HepG2 (cell line): ENCODE data around the gene CNNM3. TPM values are rescaled to one million over a fixed set of nuclear protein-coding genes. Genes with fewer than 3 reads are reported as not detected.

Source experiments
- AHR ChIP-seq: IDR thresholded peaks from 2 replicates; pipeline ENCODE4 v1.6.1; 2018; ENCODE audit warnings: missing genetic modification reagents, missing compliant biosample characterization
- ATF7-NPFF ChIP-seq: sonication (generic); formaldehyde crosslinking; IDR thresholded peaks from 2 replicates; pipeline ENCODE4 v1.8.1; 2023; ENCODE audit warnings: mild to moderate bottlenecking, low read depth, missing genetic modification reagents, moderate library complexity
- BRF2 ChIP-seq: sonication (generic); formaldehyde crosslinking; IDR thresholded peaks from 2 replicates; pipeline ENCODE4 v1.8.1; 2022; ENCODE audit warnings: mild to moderate bottlenecking, missing genetic modification reagents
- CHCHD3 ChIP-seq: sonication (generic); formaldehyde crosslinking; IDR thresholded peaks from 2 replicates; pipeline ENCODE4 v1.8.0; 2022; ENCODE audit warnings: mild to moderate bottlenecking, missing genetic modification reagents, moderate library complexity
- HMGXB4 ChIP-seq, 2 experiments: sonication (generic) in 1 of 2; formaldehyde crosslinking in 1 of 2; IDR thresholded peaks; 2 replicates each; pipeline versions ENCODE4 v1.4.0 to v1.6.1; 2018 to 2020; ENCODE audit warnings: missing genetic modification reagents in 2 of 2, borderline replicate concordance in 1 of 2, low read depth in 1 of 2, mild to moderate bottlenecking in 1 of 2, missing biosample characterization in 1 of 2
- HOXA9 ChIP-seq: sonication (generic); formaldehyde crosslinking; IDR thresholded peaks from 2 replicates; pipeline ENCODE4 v1.8.1; 2022; ENCODE audit warnings: missing genetic modification reagents, mild to moderate bottlenecking, moderate library complexity, borderline replicate concordance
- REL ChIP-seq: sonication (generic); formaldehyde crosslinking; conservative IDR thresholded peaks from 2 replicates; pipeline ENCODE4 v1.8.0; 2022; ENCODE audit warnings: mild to moderate bottlenecking, missing genetic modification reagents, moderate library complexity
- SIN3A ChIP-seq: IDR thresholded peaks from 2 replicates; pipeline ENCODE4 v1.6.1; 2011; ENCODE audit warnings: low read depth, mild to moderate bottlenecking, control low read depth, low read length, borderline replicate concordance
- TGIF2 ChIP-seq: IDR thresholded peaks from 2 replicates; pipeline ENCODE4 v1.6.1; 2016; ENCODE audit warnings: control low read depth, missing compliant biosample characterization
- ZKSCAN5 ChIP-seq: sonication (generic); formaldehyde crosslinking; IDR thresholded peaks from 2 replicates; pipeline ENCODE4 v1.5.1; 2020; ENCODE audit warnings: mild to moderate bottlenecking, missing genetic modification reagents
- ZMYM4 ChIP-seq: sonication (generic); formaldehyde crosslinking; IDR thresholded peaks from 2 replicates; pipeline ENCODE4 v1.8.1; 2023; ENCODE audit warnings: mild to moderate bottlenecking, missing genetic modification reagents
- ZNF160 ChIP-seq: sonication (generic); formaldehyde crosslinking; IDR thresholded peaks from 2 replicates; pipeline ENCODE4 v1.8.0; 2022; ENCODE audit warnings: mild to moderate bottlenecking, inconsistent platforms, missing genetic modification reagents
- ZNF230 ChIP-seq: sonication (generic); formaldehyde crosslinking; IDR thresholded peaks from 2 replicates; pipeline ENCODE4 v1.4.0; 2020; ENCODE audit warnings: mild to moderate bottlenecking, missing genetic modification reagents
- ZNF274 ChIP-seq: sonication (generic); formaldehyde crosslinking; IDR thresholded peaks from 2 replicates; pipeline ENCODE4 v1.5.1; 2020; ENCODE audit warnings: mild to moderate bottlenecking, missing genetic modification reagents
- polyA plus RNA-seq, 8 experiments: library from polyadenylated mRNA; depleted of rRNA in 3 of 8; stranded (reverse) in 7 of 8; unstranded in 1 of 8; fragments of >200 nt; fragmentation: Illumina TruSeq in 4 of 8; extraction: Trizol in 4 of 8; gene quantifications; 2 replicates each; pipeline versions ENCODE4 v1.2.1 to v1.2.3, GENCODE V29; 2011 to 2016; ENCODE audit warnings: low read depth in 4 of 8, missing spikeins in 1 of 8, mixed read lengths in 1 of 8; ENCODE audit not compliant: insufficient read depth in 1 of 8
- total RNA-seq, 5 experiments: library from RNA; depleted of rRNA; stranded (reverse); fragments of >200 nt; fragmentation: Illumina TruSeq; extraction: Trizol; gene quantifications; 2 replicates each; pipeline ENCODE4 v1.2.3, GENCODE V29; 2016; ENCODE audit warnings: low read depth in 1 of 5
- TF ChIP-seq, protein P1 (sequence below): IDR thresholded peaks from 2 replicates; pipeline ENCODE4 v1.6.1; 2012; ENCODE audit warnings: low read depth, low read length, improper control_type of control experiment
- TF ChIP-seq, protein P2 (sequence below), 2 experiments: sonication (generic) in 1 of 2; formaldehyde crosslinking in 1 of 2; IDR thresholded peaks; 2 replicates each; pipeline versions ENCODE4 v1.4.0 to v1.6.1; 2016 to 2020; ENCODE audit warnings: borderline replicate concordance in 1 of 2, low read depth in 1 of 2, mild to moderate bottlenecking in 1 of 2, missing genetic modification reagents in 1 of 2
- TF ChIP-seq, protein P3 (sequence below): sonication (generic); formaldehyde crosslinking; IDR thresholded peaks from 2 replicates; pipeline ENCODE4 v1.4.0; 2020; ENCODE audit warnings: missing genetic modification reagents, mild to moderate bottlenecking, borderline replicate concordance

The CNNM3 gene
- total and polyA plus RNA-seq, 2 of the 13 experiments (the other 11 are each of a cell fraction or from before 2014, with no cell fraction given) = 21.2 to 27.9 TPM

DNA sequence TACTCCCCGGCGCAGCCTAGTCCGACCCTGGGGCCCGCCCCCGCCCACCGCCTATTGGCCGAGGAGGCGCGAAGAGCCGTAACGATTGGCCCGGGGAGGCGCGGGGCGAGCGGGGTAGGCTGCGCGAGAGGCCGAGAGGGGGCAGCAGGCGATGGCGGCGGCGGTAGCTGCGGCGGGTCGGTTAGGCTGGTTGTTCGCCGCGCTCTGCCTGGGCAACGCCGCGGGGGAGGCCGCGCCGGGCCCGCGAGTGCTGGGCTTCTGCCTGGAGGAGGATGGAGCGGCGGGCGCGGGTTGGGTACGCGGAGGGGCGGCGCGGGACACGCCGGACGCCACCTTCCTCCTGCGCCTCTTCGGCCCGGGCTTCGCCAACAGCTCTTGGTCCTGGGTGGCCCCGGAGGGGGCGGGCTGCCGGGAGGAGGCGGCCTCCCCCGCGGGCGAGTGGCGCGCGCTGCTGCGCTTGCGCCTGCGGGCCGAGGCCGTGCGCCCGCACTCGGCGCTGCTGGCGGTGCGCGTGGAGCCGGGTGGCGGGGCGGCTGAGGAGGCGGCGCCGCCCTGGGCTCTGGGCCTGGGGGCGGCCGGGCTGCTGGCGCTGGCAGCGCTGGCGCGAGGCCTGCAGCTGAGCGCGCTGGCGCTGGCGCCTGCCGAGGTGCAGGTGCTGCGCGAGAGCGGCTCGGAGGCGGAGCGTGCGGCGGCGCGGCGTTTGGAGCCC is at the start of gene CNNM3 (continued):
- no peak; the same call in none of the 2 replicates for TF ChIP-seq ZNF160 (CRISPR knock-in tag)
- TF ChIP-seq, protein P1, sequence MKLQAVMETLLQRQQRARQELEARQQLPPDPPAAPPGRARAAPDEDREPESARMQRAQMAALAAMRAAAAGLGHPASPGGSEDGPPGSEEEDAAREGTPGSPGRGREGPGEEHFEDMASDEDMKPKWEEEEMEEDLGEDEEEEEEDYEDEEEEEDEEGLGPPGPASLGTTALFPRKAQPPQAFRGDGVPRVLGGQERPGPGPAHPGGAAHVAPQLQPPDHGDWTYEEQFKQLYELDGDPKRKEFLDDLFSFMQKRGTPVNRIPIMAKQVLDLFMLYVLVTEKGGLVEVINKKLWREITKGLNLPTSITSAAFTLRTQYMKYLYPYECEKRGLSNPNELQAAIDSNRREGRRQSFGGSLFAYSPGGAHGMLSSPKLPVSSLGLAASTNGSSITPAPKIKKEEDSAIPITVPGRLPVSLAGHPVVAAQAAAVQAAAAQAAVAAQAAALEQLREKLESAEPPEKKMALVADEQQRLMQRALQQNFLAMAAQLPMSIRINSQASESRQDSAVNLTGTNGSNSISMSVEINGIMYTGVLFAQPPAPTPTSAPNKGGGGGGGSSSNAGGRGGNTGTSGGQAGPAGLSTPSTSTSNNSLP = no peak
- TF ChIP-seq ZMYM4 (CRISPR knock-in tag) = peak; percentile 59
- peak; percentile 74; the same call in 1 of the 2 replicates for TF ChIP-seq SIN3A
- TF ChIP-seq ZNF274 (CRISPR knock-in tag) = no peak
- 0 out of 2 replicates have a peak, but pooled peaks have one; percentile 87 for TF ChIP-seq ZNF230 (CRISPR knock-in tag)
- TF ChIP-seq HMGXB4 (CRISPR knock-in tag; IDR thresholded peaks at IDR 0.05; ENCODE audit: borderline replicate concordance in 1 of 2, low read depth in 1 of 2) = peak; percentile 95
- TF ChIP-seq HOXA9 = peak; percentile 78; the same call in 1 of the 2 replicates
- no peak for TF ChIP-seq REL (CRISPR knock-in tag)
- TF ChIP-seq, protein P2, sequence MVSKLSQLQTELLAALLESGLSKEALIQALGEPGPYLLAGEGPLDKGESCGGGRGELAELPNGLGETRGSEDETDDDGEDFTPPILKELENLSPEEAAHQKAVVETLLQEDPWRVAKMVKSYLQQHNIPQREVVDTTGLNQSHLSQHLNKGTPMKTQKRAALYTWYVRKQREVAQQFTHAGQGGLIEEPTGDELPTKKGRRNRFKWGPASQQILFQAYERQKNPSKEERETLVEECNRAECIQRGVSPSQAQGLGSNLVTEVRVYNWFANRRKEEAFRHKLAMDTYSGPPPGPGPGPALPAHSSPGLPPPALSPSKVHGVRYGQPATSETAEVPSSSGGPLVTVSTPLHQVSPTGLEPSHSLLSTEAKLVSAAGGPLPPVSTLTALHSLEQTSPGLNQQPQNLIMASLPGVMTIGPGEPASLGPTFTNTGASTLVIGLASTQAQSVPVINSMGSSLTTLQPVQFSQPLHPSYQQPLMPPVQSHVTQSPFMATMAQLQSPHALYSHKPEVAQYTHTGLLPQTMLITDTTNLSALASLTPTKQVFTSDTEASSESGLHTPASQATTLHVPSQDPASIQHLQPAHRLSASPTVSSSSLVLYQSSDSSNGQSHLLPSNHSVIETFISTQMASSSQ (IDR thresholded peaks at IDR 0.05; ENCODE audit: low read depth) = no peak
- TF ChIP-seq, protein P2 (CRISPR knock-in tag; IDR thresholded peaks at IDR 0.05; ENCODE audit: borderline replicate concordance) = peak; percentile 76
- TF ChIP-seq BRF2 (CRISPR knock-in tag) = peak; percentile 82; the same call in 1 of the 2 replicates
- TF ChIP-seq AHR = no peak
- peak; percentile 96 for TF ChIP-seq ATF7-NPFF (CRISPR knock-in tag)
- TF ChIP-seq TGIF2 = no peak; the same call in 1 of the 2 replicates
- TF ChIP-seq CHCHD3 = no peak
- TF ChIP-seq, protein P3, sequence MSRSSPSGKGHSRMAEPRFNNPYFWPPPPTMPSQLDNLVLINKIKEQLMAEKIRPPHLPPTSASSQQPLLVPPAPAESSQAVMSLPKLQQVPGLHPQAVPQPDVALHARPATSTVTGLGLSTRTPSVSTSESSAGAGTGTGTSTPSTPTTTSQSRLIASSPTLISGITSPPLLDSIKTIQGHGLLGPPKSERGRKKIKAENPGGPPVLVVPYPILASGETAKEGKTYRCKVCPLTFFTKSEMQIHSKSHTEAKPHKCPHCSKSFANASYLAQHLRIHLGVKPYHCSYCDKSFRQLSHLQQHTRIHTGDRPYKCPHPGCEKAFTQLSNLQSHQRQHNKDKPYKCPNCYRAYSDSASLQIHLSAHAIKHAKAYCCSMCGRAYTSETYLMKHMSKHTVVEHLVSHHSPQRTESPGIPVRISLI (CRISPR knock-in tag) = peak; percentile 41; the same call in 1 of the 2 replicates
- no peak for TF ChIP-seq ZKSCAN5 (CRISPR knock-in tag)
